Measurements from ENCODE around the gene HSFX1. TPM values are rescaled to one million over a fixed set of nuclear protein-coding genes. Genes with fewer than 3 reads are reported as not detected.
"Not testable (repeated sequence)": the region's sequence is repeated elsewhere in the genome, so short reads cannot be mapped to it uniquely, and the experiment has no call there.

The HSFX1 gene, protein sequence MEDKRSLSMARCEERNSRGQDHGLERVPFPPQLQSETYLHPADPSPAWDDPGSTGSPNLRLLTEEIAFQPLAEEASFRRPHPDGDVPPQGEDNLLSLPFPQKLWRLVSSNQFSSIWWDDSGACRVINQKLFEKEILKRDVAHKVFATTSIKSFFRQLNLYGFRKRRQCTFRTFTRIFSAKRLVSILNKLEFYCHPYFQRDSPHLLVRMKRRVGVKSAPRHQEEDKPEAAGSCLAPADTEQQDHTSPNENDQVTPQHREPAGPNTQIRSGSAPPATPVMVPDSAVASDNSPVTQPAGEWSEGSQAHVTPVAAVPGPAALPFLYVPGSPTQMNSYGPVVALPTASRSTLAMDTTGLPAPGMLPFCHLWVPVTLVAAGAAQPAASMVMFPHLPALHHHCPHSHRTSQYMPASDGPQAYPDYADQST
- total RNA-seq (1 to 10 TPM in 1 of 2 experiments, under 1 TPM in 1; 0.62 to 1.4 TPM), polyA plus RNA-seq (under 1 TPM in 2 of 3 donors, not detected in 1; 0.11 to 0.26 TPM), total RNA-seq (0 to 0.26 (median 0) reads per million in 6 experiments)

- H3K36me3 Mint-ChIP-seq, DNase-seq, POLR2A ChIA-PET, H3K27ac Mint-ChIP-seq, H3K4me1 Mint-ChIP-seq, H3K9me3 Mint-ChIP-seq, H3K27me3 Mint-ChIP-seq, ATAC-seq, H3K4me3 Mint-ChIP-seq: not testable (repeated sequence)
Observed at GRCh38 chrX:149773768-149774167, at the start of gene HSFX1. TSS of gene HSFX1 (plus strand) at chrX:149774068. CDS start at chrX:149774682, 614 bp downstream.

DNA sequence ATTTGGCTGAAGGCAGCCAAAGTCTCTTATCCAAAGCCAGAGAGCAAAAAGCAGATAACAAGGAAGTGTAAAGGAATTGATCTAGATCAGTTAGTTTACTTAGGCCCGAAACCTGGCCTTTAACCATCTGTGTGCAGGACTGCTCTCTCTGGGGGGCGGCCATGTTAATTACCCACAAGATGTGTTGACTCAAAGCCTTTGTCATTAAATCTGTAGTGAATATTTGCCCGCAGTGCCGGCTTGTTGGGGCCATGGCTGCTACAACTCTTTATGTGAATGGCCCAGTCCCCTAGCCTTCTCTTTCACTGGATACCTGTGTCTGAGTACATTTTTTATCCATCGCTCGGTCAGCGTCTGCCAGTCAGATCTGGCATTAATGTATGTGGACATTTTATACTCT is 46.6 kb upstream of the HSFX1 start:
- ATAC-seq, H3K36me3 Mint-ChIP-seq, DNase-seq, H3K27ac Mint-ChIP-seq, POLR2A ChIA-PET, H3K27me3 Mint-ChIP-seq, H3K4me3 Mint-ChIP-seq, H3K9me3 Mint-ChIP-seq, H3K4me1 Mint-ChIP-seq: not testable (repeated sequence)

GRCh38 chrX:149742269-149742668 is 31.6 kb upstream of the HSFX1 start:
- DNase-seq, H3K27me3 Mint-ChIP-seq, H3K4me3 Mint-ChIP-seq, H3K36me3 Mint-ChIP-seq, POLR2A ChIA-PET, H3K4me1 Mint-ChIP-seq, H3K27ac Mint-ChIP-seq, H3K9me3 Mint-ChIP-seq, ATAC-seq: not testable (repeated sequence)

DNA sequence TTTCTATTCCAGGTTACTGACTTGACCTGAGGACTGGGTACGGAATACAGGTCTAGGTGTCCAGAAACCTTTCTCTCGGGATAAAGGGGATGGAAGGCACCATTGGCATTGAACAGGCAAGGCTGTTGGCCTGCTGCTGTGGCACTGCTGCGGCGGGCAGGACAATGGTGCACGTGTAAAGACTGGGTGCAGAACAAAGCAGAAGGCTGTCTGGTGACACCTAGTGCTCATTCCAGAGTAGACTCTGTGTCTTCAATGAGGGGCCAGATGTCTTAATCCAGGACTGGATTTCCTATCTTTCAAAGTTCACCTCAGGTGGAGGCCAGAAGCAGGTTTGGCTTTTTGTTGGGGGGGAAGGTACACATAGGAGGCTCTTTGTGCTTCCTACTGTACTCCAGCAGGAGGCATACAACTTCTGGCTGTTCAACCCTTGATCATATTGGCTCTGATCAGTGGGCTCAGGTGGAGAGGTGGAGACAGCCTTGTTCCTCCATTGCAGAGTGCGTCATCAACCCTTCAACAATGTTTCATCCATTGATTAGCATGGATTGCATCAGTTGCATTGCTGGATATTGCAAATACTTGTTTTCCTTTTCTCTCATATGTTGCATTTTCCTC is 27.4 kb upstream of the HSFX1 start:
- DNase-seq, H3K27ac Mint-ChIP-seq, H3K9me3 Mint-ChIP-seq, H3K4me1 Mint-ChIP-seq, H3K27me3 Mint-ChIP-seq, POLR2A ChIA-PET, H3K4me3 Mint-ChIP-seq, H3K36me3 Mint-ChIP-seq: not testable (repeated sequence)
- ATAC-seq = peak in 1 of 2 donors; percentile 25

- Mint-ChIP-seq H3K9me3 (no peaks in the 10 kb centered on the region), H3K36me3 (no peaks in the 10 kb centered on the region), H3K4me3 (no peak overlapping the region), H3K4me1 (no peaks in the 10 kb centered on the region), H3K27me3 (no peaks in the 10 kb centered on the region), H3K27ac (no peak overlapping the region)
- ATAC-seq (no peak), DNase-seq (no peak)
- POLR2A ChIA-PET = no interaction called here
Observed at GRCh38 chrX:149757206-149758067, 16.4 kb upstream of the HSFX1 start.

- H3K4me3 Mint-ChIP-seq = no peak overlapping the region
- ATAC-seq = no peak
- POLR2A ChIA-PET = no interaction called here
- no peaks in the 10 kb centered on the region for H3K4me1 Mint-ChIP-seq
- no peaks in the 10 kb centered on the region for H3K27me3 Mint-ChIP-seq
- no peak overlapping the region for H3K27ac Mint-ChIP-seq
- no peak for DNase-seq
- H3K9me3 Mint-ChIP-seq = no peaks in the 10 kb centered on the region
- H3K36me3 Mint-ChIP-seq = no peaks in the 10 kb centered on the region
Observed at GRCh38 chrX:149758068-149758714, 15.7 kb upstream of the HSFX1 start.

- H3K27me3 Mint-ChIP-seq, DNase-seq, H3K36me3 Mint-ChIP-seq, H3K4me3 Mint-ChIP-seq, H3K4me1 Mint-ChIP-seq, H3K27ac Mint-ChIP-seq, POLR2A ChIA-PET, ATAC-seq, H3K9me3 Mint-ChIP-seq: not testable (repeated sequence)
Observed at GRCh38 chrX:149758715-149759078, 15.2 kb upstream of the HSFX1 start.

GRCh38 chrX:149759824-149760223 is 14.0 kb upstream of the HSFX1 start:
- no peaks in the 10 kb centered on the region for H3K4me1 Mint-ChIP-seq
- ATAC-seq (no peak), DNase-seq (no peak)
- no peak overlapping the region for H3K27ac Mint-ChIP-seq
- H3K36me3 Mint-ChIP-seq = no peaks in the 10 kb centered on the region
- H3K9me3 Mint-ChIP-seq = no peaks in the 10 kb centered on the region
- POLR2A ChIA-PET = no interaction called here
- H3K4me3 Mint-ChIP-seq = no peak overlapping the region
- H3K27me3 Mint-ChIP-seq = no peaks in the 10 kb centered on the region

- Mint-ChIP-seq H3K4me3 (no peak overlapping the region), H3K9me3 (no peaks in the 10 kb centered on the region), H3K4me1 (no peaks in the 10 kb centered on the region), H3K36me3 (no peaks in the 10 kb centered on the region), H3K27me3 (no peaks in the 10 kb centered on the region), H3K27ac (no peak overlapping the region)
- POLR2A ChIA-PET = no interaction called here
- DNase-seq (no peak), ATAC-seq (no peak)
Observed at GRCh38 chrX:149760965-149761364, 12.9 kb upstream of the HSFX1 start.

- H3K36me3 Mint-ChIP-seq, POLR2A ChIA-PET, H3K27me3 Mint-ChIP-seq, H3K4me3 Mint-ChIP-seq, ATAC-seq, H3K27ac Mint-ChIP-seq, DNase-seq, H3K4me1 Mint-ChIP-seq, H3K9me3 Mint-ChIP-seq: not testable (repeated sequence)
Observed at GRCh38 chrX:149761858-149762674, 11.8 kb upstream of the HSFX1 start.

GRCh38 chrX:149762696-149763614 is 10.9 kb upstream of the HSFX1 start:
- H3K9me3 Mint-ChIP-seq = no peaks in the 10 kb centered on the region
- H3K27ac Mint-ChIP-seq = no peak overlapping the region
- no peaks in the 10 kb centered on the region for H3K36me3 Mint-ChIP-seq
- no peak overlapping the region for H3K4me3 Mint-ChIP-seq
- no peaks in the 10 kb centered on the region for H3K27me3 Mint-ChIP-seq
- no peaks in the 10 kb centered on the region for H3K4me1 Mint-ChIP-seq
- POLR2A ChIA-PET = no interaction called here
- DNase-seq (no peak), ATAC-seq (no peak)

Measured in naive thymus-derived CD8-positive, alpha-beta T cell (primary cell).